Measurements from ENCODE around the gene PML. TPM values are rescaled to one million over a fixed set of nuclear protein-coding genes. Genes with fewer than 3 reads are reported as not detected.

Gene PML
- polyA plus RNA-seq, 3 donors: 13.1 to 40.7 (median 20.6) TPM

GRCh38 chr15:73957785-73958184 lies 36.7 kb upstream of the PML start:
- TF ChIP-seq CTCF (IDR thresholded peaks at IDR 0.05): no peak
- H3K4me3 ChIP-seq (replicated peaks in 1 of 3; ENCODE audit: low read depth in 2 of 3, low read length in 3 of 3): no peak overlapping the region
- no peak overlapping the region for H3K9ac ChIP-seq (ENCODE audit: insufficient read depth, low read length, poor library complexity, severe bottlenecking)
- no peaks in the 10 kb centered on the region for H3K9me3 ChIP-seq (replicated peaks in 1 of 2; ENCODE audit: control insufficient read depth in 1 of 2, insufficient read depth in 1 of 2, low read length in 2 of 2)
- Mint-ChIP-seq H3K27me3 (ENCODE audit: low read depth in 3 of 3) (peaks cover 21 to 28% (median 21%) of the 10 kb centered on the region in 3 donors), H3K9me3 (no peaks in the 10 kb centered on the region), H3K27ac (no peak overlapping the region), H3K36me3 (no peaks in the 10 kb centered on the region), H3K4me3 (no peak overlapping the region), H3K4me1 (peaks cover 27% of the 10 kb centered on the region)
- H3K4me2 ChIP-seq (replicated peaks; ENCODE audit: extremely low read depth, low read length, poor library complexity, severe bottlenecking): no peak overlapping the region
- no peak overlapping the region for H3K27ac ChIP-seq (ENCODE audit: low read depth in 1 of 2, low read length in 2 of 2)
- H3K27me3 ChIP-seq (ENCODE audit: control insufficient read depth in 2 of 2, insufficient read depth in 2 of 2, low read length in 2 of 2): no peaks in the 10 kb centered on the region
- WGBS (ENCODE audit: insufficient coverage): 100% methylated on average over 1 of the region's 2 CpGs
- no peak for DNase-seq
- no peaks in the 10 kb centered on the region for H3K79me2 ChIP-seq (ENCODE audit: insufficient read depth, low read length)
- intact Hi-C loops (cut with micrococcal nuclease): no loop called here
- H3K4me1 ChIP-seq (ENCODE audit: control insufficient read depth in 1 of 2, insufficient read depth in 2 of 2, low read length in 2 of 2): peaks cover 6 to 9% of the 10 kb centered on the region in 2 donors
- no peaks in the 10 kb centered on the region for H3K36me3 ChIP-seq (replicated peaks in 1 of 2; ENCODE audit: control insufficient read depth in 1 of 2, insufficient read depth in 2 of 2, low read length in 2 of 2)
- no peak overlapping the region for H2AFZ ChIP-seq (ENCODE audit: insufficient read depth, low read depth, low read length, poor library complexity, severe bottlenecking)
- H4K20me1 ChIP-seq (ENCODE audit: insufficient read depth, low read length): no peaks in the 10 kb centered on the region

- Mint-ChIP-seq H3K27me3 (ENCODE audit: low read depth in 3 of 3) (peaks cover 19 to 29% (median 21%) of the 10 kb centered on the region in 3 donors), H3K9me3 (no peaks in the 10 kb centered on the region), H3K4me3 (no peak overlapping the region), H3K27ac (no peak overlapping the region), H3K36me3 (no peaks in the 10 kb centered on the region), H3K4me1 (peaks cover 27% of the 10 kb centered on the region)
- Histone ChIP-seq H3K9ac (ENCODE audit: insufficient read depth, low read length, poor library complexity, severe bottlenecking) (no peak overlapping the region), H3K4me1 (ENCODE audit: control insufficient read depth in 1 of 2, insufficient read depth in 2 of 2, low read length in 2 of 2) (peaks cover 6 to 9% of the 10 kb centered on the region in 2 donors), H3K27me3 (ENCODE audit: control insufficient read depth in 2 of 2, insufficient read depth in 2 of 2, low read length in 2 of 2) (no peaks in the 10 kb centered on the region), H3K79me2 (ENCODE audit: insufficient read depth, low read length) (no peaks in the 10 kb centered on the region), H3K4me3 (replicated peaks in 1 of 3; ENCODE audit: low read depth in 2 of 3, low read length in 3 of 3) (no peak overlapping the region), H3K9me3 (replicated peaks in 1 of 2; ENCODE audit: control insufficient read depth in 1 of 2, insufficient read depth in 1 of 2, low read length in 2 of 2) (no peaks in the 10 kb centered on the region), H2AFZ (ENCODE audit: insufficient read depth, low read depth, low read length, poor library complexity, severe bottlenecking) (no peak overlapping the region), H3K36me3 (replicated peaks in 1 of 2; ENCODE audit: control insufficient read depth in 1 of 2, insufficient read depth in 2 of 2, low read length in 2 of 2) (no peaks in the 10 kb centered on the region), H3K4me2 (replicated peaks; ENCODE audit: extremely low read depth, low read length, poor library complexity, severe bottlenecking) (no peak overlapping the region), H3K27ac (ENCODE audit: low read depth in 1 of 2, low read length in 2 of 2) (no peak overlapping the region), H4K20me1 (ENCODE audit: insufficient read depth, low read length) (no peaks in the 10 kb centered on the region)
- 0% methylated on average over 4 of the region's 8 CpGs for WGBS (ENCODE audit: insufficient coverage)
- TF ChIP-seq CTCF (IDR thresholded peaks at IDR 0.05): no peak
- intact Hi-C loops (cut with micrococcal nuclease): no loop called here
- no peak for DNase-seq
These were observed 35.4 kb upstream of the PML start for GRCh38 chr15:73959012-73959581.
